SHP77 treated with DMSO at 0.1 percent for 48 hours (cell line): ENCODE results near the gene NPFF.

Source experiments
- DNase-seq: peaks from one replicate; lab custom pipeline; 2025; lab: John Stamatoyannopoulos, UW

NPFF gene

GRCh38 chr12:53513712-53514410 is 6.6 kb upstream of the NPFF start:
- no peak for DNase-seq

- no peak for DNase-seq
Measured at GRCh38 chr12:53510181-53510812, 3.0 kb upstream of the NPFF start.

- peak; percentile 70 for DNase-seq
Measured at GRCh38 chr12:53508534-53509170, 1.4 kb upstream of the NPFF start.

GRCh38 chr12:53507603-53507885 is 260 bp upstream of the NPFF start:
- DNase-seq: no peak

GRCh38 chr12:53506450-53506785 is 866 bp downstream of the NPFF start:
- no peak for DNase-seq

GRCh38 chr12:53505555-53506449 is 1.5 kb downstream of the NPFF start:
- no peak for DNase-seq

- DNase-seq: no peak
Measured at GRCh38 chr12:53505086-53505485, 2.2 kb downstream of the NPFF start.

- DNase-seq: no peak
Measured at GRCh38 chr12:53504004-53504920, 3.0 kb downstream of the NPFF start.

GRCh38 chr12:53502983-53503728 is 4.1 kb downstream of the NPFF start:
- no peak for DNase-seq

GRCh38 chr12:53502331-53502730 is 5.0 kb downstream of the NPFF start:
- no peak for DNase-seq

GRCh38 chr12:53501615-53502181 is 5.6 kb downstream of the NPFF start:
- DNase-seq: no peak

- DNase-seq: peak; percentile 95
Measured at GRCh38 chr12:53500776-53501614, 6.3 kb downstream of the NPFF start, which contains the start of gene TARBP2. Gene TARBP2, plus strand, starts transcription at chr12:53501283. Its CDS starts 126 bp downstream, at chr12:53501409.

- no peak for DNase-seq
Measured at GRCh38 chr12:53500142-53500775, 7.0 kb downstream of the NPFF start.

GRCh38 chr12:53499266-53500141 is 7.8 kb downstream of the NPFF start, which contains the start of gene MAP3K12:
Gene MAP3K12, minus strand, starts transcription at chr12:53499458. Its CDS starts 12,067 bp downstream, at chr12:53487391.
- no peak for DNase-seq

GRCh38 chr12:53498235-53498630 is 9.1 kb downstream of the NPFF start:
- DNase-seq: no peak

GRCh38 chr12:53497461-53497860 is 9.8 kb downstream of the NPFF start:
- no peak for DNase-seq

GRCh38 chr12:53496752-53497032 is 10.6 kb downstream of the NPFF start:
- no peak for DNase-seq
